Activated effector memory CD4-positive, alpha-beta T cell treated with Interleukin-2 at 50 U/mL for 16 hours (primary cell): ENCODE measurements around the gene CCL28.

ENCODE experiments used
- DNase-seq: peaks from one replicate; pipeline ENCODE4 v3.0.0-alpha.2; 2020

CCL28 gene

DNA sequence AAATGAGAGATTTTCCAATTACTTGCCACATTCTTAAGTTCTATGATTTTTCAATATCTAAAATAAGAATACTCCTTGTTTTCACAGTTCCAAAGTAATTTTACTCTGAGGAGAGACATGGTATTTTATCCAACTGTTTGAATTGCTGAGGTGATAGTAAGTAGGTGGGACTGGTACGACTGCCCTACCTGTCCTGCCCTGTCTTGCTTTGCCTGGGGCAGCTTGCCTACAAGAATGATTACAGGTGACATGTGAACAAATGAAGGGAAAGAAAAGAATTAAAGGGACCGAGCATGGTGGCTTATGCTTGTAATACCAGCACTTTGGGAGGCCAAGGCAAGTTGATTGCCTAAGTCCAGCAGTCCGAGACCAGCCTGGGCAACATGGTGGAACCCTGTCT, 57.4 kb downstream of the CCL28 start:
- DNase-seq, result no peak

DNA sequence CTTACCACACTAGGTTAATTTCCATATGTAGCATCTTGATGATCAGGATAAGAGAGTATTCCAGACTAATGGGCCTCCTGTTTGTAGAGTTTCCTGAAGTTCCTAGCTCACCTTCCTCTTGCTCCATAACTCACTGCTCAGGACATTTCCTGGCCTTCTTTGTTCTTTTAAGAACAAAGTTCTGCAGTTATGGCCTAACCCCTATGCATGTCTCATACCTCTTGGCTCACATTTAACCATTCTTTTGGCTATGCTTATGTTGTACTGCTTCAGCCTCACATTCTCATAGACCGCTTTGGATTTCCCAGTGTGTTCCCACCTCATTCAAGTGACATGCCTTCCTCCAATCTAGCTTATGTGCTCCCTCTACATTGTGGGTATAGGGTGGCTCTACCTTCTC, 58.5 kb downstream of the CCL28 start:
- no peak for DNase-seq

DNA sequence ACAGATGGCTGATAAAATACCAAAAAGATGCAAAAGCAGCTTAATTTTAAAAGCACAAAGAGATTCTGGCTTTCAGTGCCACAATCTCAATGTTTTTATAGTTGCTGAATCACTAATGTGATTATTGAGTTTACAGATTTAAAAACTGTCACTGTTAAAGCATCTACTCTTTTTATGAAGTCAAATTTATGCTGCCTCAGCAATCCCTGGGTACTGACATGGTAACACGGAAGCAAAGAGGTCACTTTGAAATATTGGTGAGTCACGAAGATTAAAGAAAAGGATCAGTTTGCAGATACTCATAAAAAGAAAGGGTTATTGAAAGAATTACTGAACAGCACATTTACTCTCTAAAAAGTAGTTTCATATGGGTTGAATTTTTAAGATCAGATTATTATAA, 59.3 kb downstream of the CCL28 start:
- no peak for DNase-seq

DNA sequence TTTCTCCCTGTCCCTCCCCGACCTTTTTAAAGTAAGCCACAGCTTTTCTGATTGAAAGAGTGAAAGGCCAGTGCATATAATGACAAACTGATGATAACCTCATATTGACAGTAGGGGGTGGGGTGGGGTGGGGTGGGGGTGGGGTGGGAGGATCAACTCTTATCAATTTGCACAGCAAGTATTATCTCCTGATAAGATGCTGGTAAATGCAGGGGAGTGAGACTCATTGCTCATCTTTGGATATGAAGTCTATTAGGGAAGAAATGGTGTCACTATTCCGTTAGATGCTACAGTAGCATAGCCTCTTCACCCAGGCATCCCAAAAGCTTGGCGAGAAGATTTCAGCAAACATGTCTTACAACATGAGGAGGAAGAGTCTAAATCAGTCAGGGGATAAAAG, 60.1 kb downstream of the CCL28 start:
- no peak for DNase-seq

DNA sequence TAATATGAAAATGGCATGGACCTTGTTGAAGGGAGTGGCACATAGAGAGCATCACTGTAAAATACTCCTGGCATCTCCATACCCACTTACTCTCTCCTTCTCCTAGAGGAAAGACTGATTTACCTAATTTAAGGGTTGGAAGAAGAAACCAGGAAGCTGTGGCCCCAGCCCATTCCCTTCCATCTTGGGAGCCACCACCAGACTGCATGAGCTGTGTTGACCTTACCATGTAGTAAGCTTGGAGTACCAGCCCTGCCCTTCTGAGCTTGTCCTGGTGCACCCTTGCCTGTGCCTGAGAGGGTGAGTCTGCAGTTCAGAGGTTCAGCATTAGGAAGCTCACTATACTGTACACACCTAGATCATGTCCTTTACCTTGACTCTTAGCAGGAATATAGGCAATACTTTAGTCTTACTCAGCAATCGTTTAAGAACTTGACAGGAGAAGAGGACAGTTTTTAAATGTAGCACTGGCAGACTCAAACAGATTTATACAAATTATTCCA, 63.3 kb downstream of the CCL28 start:
- no peak for DNase-seq

DNA sequence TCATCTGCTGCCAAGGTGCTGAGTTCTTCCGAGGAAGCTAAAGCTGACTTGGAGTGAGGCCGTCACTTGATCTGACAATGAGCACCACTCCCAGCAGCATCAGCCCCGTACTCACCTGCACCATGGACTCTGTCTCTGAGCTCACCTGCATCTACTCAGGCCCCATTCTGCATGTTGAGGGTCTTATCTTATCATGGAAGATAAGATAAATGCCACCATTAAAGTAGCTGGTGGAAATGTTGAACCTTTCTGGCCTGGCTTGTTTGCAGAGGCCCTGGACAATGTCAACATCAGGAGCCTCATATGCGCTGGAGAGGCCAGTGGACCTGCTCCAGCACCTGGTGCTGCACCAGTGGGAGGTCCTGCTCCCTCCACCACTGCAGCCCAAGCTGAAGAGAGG, 64.0 kb downstream of the CCL28 start:
- no peak for DNase-seq

DNA sequence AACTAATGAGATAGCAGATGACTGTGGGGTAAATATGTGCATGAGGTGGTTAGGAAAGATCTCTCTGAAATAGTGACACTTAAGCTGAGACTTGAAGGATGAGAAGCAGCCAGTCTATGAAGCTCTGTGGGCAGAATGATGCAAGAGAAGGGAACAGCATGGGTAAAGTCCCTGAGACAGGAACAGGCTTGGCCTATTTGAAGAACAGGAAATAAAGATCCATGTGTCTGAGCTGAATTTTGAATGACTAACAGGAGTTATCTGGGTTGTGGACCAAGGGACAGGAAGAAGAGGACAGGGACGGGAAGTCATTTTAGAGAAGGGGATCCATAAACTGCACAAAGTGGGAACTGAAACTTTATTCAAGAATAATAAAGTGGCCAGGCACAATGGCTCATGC, 73.3 kb downstream of the CCL28 start:
- no peak for DNase-seq

DNA sequence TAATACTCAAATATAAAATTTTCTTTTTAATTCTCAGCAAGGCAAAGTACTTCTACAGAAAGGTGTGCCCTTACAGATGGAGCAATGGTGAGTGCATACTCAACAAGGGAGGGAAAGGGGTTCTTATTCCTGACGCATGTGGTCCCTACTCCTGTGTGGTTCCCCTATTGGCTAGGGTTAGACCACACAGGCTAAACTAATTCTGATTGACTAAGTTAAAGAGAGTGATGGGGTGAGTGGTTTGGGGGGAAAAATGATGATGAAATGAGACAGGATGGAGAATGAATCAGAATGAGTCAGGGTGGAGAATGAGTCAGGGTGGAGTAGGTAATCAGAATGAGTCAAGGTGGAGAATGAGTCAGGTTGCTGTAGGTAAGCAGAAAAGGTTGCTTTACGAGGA, 76.0 kb downstream of the CCL28 start:
- no peak for DNase-seq

DNA sequence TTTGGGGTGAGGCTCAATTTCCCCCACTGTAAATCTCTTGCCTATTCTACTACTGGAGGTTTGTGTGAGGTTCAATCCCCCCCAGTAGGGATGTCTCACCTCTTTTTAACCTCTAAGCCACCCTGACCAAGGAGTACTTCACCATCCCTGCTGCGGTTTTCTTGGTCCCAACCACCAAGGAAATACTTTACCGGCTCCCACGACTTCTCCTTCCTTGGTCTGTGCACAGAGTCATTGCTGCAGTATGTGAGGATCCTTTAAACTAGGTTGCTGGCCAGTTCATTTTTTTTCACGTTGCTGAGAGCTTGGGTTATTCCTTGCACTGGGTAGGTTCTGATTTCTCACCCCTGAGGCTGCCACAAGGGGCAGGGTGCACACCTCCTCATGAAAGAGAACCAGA, 76.5 kb downstream of the CCL28 start:
- DNase-seq, result no peak

DNA sequence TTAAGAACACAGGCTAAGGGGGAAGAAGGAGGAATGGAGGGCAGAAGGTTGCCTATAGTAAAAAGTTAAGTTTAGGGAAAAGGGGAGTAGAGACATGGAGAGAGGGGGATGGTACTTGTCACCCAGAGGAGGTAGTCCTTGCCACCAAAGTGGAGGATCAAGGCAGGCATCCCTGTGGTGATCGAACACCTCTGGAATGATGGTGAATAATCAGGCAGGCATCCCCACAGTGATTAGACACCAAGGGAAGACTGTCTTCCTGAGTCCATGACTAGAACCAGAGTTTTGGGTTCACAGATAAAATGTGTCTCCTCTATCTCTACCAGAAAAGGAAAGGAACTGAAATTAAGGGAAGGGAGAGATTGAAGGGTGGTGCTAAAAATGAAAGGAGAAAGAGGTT, 79.8 kb downstream of the CCL28 start:
- no peak for DNase-seq
